ENCODE measurements around the gene MEF2C.

DNA sequence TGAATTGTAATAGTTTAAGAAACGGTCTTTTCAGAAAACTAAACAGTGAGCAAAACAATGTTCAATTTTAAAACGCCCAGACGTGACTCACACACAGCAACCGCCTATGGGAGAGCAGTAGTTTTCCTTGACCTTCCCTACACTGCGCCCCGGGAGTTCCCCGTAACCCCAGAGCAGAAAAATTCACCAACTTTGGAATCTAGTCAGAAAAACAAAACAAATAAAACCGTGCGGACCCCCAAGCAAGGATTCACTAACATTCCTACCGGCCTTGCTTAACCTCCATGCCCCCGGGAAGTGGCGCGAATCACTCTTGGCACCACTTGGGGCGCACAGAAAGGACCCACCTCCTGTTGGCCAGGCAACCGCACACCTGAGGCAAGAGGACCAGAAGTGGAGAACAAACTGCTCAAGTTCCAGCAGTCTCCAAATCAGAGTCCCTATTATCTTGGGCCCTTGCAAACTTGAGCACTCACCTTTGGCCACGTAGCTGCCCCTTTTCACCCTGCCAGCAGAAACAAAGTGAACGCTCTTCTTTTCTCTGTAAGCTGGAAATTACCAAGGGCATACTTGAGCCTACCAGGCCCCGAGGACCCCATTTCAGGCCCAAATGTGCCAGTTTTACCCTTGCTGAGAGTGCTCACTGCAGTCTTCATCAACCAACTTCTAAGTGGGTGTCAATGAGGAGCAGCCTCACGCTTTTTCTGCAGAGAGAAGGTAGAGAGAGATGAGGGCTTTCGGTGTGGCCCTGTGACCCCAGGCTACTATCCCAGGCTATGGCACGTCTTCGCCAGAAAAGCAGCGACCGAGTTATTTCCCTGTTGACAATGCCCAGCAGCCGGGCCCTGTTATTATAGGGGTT is 189.7 kb downstream of the MEF2C start:
- no peak for TF ChIP-seq EP300 (conservative IDR thresholded peaks at IDR 0.05; ENCODE audit: poor library complexity, severe bottlenecking)
- TF ChIP-seq, protein P1, sequence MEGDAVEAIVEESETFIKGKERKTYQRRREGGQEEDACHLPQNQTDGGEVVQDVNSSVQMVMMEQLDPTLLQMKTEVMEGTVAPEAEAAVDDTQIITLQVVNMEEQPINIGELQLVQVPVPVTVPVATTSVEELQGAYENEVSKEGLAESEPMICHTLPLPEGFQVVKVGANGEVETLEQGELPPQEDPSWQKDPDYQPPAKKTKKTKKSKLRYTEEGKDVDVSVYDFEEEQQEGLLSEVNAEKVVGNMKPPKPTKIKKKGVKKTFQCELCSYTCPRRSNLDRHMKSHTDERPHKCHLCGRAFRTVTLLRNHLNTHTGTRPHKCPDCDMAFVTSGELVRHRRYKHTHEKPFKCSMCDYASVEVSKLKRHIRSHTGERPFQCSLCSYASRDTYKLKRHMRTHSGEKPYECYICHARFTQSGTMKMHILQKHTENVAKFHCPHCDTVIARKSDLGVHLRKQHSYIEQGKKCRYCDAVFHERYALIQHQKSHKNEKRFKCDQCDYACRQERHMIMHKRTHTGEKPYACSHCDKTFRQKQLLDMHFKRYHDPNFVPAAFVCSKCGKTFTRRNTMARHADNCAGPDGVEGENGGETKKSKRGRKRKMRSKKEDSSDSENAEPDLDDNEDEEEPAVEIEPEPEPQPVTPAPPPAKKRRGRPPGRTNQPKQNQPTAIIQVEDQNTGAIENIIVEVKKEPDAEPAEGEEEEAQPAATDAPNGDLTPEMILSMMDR (IDR thresholded peaks at IDR 0.05; ENCODE audit: poor library complexity, severe bottlenecking) = no peak
- TF ChIP-seq, protein P2, sequence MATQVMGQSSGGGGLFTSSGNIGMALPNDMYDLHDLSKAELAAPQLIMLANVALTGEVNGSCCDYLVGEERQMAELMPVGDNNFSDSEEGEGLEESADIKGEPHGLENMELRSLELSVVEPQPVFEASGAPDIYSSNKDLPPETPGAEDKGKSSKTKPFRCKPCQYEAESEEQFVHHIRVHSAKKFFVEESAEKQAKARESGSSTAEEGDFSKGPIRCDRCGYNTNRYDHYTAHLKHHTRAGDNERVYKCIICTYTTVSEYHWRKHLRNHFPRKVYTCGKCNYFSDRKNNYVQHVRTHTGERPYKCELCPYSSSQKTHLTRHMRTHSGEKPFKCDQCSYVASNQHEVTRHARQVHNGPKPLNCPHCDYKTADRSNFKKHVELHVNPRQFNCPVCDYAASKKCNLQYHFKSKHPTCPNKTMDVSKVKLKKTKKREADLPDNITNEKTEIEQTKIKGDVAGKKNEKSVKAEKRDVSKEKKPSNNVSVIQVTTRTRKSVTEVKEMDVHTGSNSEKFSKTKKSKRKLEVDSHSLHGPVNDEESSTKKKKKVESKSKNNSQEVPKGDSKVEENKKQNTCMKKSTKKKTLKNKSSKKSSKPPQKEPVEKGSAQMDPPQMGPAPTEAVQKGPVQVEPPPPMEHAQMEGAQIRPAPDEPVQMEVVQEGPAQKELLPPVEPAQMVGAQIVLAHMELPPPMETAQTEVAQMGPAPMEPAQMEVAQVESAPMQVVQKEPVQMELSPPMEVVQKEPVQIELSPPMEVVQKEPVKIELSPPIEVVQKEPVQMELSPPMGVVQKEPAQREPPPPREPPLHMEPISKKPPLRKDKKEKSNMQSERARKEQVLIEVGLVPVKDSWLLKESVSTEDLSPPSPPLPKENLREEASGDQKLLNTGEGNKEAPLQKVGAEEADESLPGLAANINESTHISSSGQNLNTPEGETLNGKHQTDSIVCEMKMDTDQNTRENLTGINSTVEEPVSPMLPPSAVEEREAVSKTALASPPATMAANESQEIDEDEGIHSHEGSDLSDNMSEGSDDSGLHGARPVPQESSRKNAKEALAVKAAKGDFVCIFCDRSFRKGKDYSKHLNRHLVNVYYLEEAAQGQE (IDR thresholded peaks at IDR 0.05; ENCODE audit: borderline replicate concordance) = no peak
